Epithelial cell of proximal tubule (primary cell): ENCODE measurements around the gene FGF22. TPM values are rescaled to one million over a fixed set of nuclear protein-coding genes. Genes with fewer than 3 reads are reported as not detected.

Experiments
- DNase-seq: peaks from one replicate; pipeline ENCODE4 v3.0.0-alpha.2; 2011; ENCODE audit warnings: low read depth
- H3K4me3 ChIP-seq: 2 replicates; pipeline ENCODE4 v1.5.1; 2011; ENCODE audit warnings: low read depth, mild to moderate bottlenecking, low read length
- CTCF ChIP-seq: conservative IDR thresholded peaks from 2 replicates; pipeline ENCODE4 v1.5.1; 2012; ENCODE audit warnings: low read depth, mild to moderate bottlenecking, low read length
- total RNA-seq: library from RNA; depleted of rRNA; stranded (reverse); fragments of >200 nt; gene quantifications from 2 replicates; pipeline ENCODE4 v1.2.3, GENCODE V29; 2015

Gene FGF22
- total RNA-seq, 1 donor from 2014 or later: not detected

- TF ChIP-seq CTCF: no peak
- no peak for DNase-seq
- no peak overlapping the region for H3K4me3 ChIP-seq
These were observed 12.3 kb downstream of the FGF22 start for GRCh38 chr19:651991-652390.

- DNase-seq: no peak
- no peak for TF ChIP-seq CTCF
- no peak overlapping the region for H3K4me3 ChIP-seq
These were observed 13.0 kb downstream of the FGF22 start for GRCh38 chr19:652467-653389.

GRCh38 chr19:653425-653824, 13.7 kb downstream of the FGF22 start:
- TF ChIP-seq CTCF: no peak
- no peak for DNase-seq
- H3K4me3 ChIP-seq: no peak overlapping the region

GRCh38 chr19:655691-656090, 16.0 kb downstream of the FGF22 start:
- no peak overlapping the region for H3K4me3 ChIP-seq
- DNase-seq: no peak
- TF ChIP-seq CTCF: no peak

- no peak for DNase-seq
- no peak for TF ChIP-seq CTCF
- no peak overlapping the region for H3K4me3 ChIP-seq
These were observed 17.3 kb downstream of the FGF22 start for GRCh38 chr19:656751-657559.

- no peak overlapping the region for H3K4me3 ChIP-seq
- DNase-seq: no peak
- no peak for TF ChIP-seq CTCF
These were observed 17.9 kb downstream of the FGF22 start for GRCh38 chr19:657611-658010.
